GM18502 (cell line): Measurements from ENCODE around the gene SNRNP25.

Experiments used
- ATAC-seq: cut with Tn5 transposase; IDR thresholded peaks from one replicate; pipeline ENCODE4 v1.9.1; 2021; ENCODE audit warnings: mild to moderate bottlenecking; ENCODE audit not compliant: unreplicated experiment, poor library complexity

SNRNP25 gene

DNA sequence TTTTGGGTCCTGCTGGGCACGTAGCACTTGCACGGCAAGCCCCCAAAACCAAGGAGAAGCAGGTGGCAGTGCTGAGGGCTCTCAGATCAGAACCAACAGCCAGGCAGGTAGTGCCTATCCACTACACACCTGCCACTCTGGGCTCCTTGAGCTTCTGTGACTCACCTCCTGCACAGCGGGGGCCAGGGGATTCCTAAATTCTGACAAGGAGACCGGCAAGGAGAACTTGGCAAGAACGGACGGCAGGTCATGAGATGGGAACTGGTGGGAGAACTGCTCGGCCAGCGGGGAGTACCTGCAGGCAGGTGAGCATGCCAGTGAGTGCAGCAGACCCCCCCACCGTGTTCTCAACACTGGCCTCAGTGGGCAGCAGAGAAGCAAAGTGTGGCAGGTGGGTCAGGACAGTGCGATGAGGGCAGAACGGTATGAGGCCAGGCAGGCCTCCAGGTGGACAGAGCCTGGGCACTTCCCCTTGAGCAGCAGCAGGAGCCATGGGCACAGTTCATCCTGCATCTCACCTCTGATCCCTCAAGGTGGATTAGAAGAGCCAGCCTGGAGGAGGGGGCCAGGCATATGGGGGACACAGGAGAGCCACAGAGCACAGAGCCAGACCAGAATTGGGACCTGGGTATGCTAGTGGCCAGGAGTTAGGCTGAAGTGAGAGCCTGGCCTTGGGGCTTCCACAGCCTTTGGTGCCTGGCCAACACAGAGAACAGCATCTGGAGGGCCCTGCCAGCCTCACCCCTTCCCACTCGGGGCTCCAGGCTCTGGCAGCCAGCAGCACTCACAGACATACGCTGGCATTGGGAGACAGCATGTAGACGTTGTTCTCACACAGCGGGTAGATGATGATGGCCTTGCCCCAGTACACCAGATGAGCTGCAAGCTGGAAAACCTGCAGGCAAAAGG is 39.1 kb downstream of the SNRNP25 start:
- ATAC-seq: no peak

DNA sequence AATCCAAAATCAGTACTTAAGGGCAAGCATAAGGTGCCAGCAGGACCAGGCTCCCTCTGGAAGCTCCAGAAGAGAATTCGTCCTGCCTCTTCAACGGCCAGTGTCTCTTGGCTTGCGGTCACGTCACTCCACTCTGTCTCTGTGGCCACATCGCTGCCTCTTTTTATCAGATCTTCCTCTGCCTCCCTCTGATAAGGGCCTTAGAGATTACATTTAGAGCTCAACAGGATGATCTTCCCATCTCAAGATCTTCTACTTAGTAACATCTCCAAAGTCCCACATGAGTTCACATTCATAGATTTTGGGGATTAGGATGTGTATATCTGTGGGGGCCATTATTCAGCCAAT is 41.3 kb downstream of the SNRNP25 start:
- ATAC-seq: no peak

DNA sequence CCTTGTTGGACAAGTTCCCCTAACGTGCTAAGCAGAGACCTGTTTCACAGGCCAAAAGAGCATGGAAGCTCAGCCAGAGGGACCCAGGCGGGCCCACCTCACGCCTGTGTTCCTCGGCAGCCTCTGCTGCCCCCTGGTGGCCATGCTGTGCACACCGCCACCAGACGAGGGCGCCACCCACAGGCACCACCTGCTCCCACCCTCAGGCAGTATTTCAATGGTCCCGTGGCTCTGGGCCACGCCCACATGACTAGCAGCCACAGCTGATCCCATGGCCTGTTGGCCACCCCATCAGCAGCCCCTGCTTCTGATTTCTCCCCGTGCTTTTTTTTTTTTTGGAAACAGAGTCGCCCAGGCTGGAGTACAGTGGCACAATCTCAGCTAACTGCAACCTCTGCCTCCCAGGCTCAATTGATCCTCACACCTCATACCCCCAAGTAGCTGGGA is 43.3 kb downstream of the SNRNP25 start:
- ATAC-seq: peak; percentile 79

DNA sequence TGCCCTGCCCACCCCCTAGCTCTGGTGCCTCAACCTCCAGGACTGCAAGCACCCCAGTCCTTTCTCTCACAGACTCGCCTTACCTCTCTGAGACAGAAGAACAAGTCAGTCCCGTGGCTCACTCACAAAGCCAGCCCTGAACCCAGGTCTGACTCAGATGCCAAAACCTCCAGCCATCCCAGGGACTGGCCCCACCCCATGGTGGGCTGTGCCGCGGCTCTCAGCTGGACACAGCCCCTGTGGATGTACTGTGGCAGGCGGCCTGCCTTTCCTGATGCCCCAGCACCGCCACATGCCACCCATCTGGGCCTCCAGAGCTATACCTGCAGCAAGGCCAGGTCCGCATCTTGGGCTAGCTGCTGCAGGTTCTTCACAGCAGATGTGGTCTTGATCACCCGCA is 44.2 kb downstream of the SNRNP25 start:
- no peak for ATAC-seq

DNA sequence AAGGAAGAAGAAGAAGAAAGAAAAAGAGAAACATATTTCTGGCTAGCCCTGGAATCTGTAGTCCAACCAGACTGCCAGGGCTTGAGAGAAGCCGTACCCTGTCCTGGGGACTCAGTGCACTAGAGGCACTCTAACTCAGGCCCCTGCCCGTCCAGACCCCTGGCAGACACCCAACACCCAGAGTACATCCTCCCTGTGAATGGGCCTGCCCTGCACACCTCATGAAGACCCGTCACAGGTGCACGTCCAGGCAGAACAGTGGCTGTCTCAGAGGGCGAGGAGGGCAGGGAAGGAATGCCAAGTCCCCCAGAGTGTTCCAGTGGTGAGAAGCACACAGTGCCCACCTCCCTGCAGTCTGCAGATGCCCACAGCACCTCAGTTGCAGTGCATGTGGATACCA is 47.4 kb downstream of the SNRNP25 start:
- ATAC-seq: no peak

DNA sequence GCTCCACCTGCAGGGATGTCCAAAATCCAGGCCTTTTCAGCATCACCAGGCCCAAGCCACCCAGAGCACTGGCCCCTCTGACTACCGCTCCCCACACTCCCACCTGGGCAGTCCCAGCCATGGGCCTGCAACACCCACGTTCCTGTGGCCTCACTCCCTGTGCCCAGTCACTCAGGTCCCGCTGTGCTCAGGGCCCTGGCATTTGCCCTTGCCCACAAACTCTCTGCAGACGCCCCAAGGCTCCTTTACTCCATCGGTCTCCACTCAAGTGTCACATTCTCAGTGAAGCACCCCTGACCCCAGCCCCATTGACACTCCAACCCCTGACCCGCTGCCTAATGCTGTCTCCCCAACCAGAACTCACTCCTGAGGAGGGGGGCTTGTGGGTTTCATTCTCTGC is 48.0 kb downstream of the SNRNP25 start:
- ATAC-seq: no peak

DNA sequence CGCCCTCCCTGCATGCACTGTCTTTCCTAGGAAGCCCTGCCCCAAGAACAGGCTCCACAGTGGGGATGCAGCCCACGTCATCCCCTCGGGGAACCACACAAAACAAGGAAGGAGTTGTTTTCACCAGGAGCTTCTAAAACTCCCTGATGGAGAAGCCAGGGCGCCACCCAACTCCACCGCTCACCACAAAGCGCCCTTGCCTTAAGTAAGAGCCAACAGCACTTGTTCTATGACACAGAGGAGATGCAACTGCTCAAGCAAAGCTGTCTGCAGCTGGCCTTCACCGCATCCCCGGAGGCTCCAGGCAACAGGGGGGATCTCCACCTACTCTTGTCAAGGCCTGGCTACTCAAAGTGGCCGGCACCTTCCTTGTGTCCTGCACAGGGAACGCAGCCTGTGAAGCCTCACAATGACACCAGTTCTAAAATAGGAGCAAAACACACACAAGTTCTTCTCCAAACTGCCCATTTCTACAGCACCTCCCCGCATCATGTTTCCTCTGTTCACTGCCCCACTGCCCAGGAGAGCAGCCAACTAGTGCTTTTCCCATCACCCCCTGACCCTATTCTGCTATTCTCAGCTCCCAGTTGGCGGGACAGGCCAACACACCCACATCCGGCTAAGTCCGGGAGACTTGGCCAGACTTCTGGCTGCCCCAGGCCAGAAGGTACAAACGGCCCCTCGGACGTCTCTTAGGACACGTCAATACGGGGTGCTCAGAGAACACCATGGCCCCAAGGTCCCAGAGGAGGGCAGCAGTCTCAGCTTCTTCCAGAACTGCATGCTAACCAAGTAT is 48.6 kb downstream of the SNRNP25 start:
- no peak for ATAC-seq

DNA sequence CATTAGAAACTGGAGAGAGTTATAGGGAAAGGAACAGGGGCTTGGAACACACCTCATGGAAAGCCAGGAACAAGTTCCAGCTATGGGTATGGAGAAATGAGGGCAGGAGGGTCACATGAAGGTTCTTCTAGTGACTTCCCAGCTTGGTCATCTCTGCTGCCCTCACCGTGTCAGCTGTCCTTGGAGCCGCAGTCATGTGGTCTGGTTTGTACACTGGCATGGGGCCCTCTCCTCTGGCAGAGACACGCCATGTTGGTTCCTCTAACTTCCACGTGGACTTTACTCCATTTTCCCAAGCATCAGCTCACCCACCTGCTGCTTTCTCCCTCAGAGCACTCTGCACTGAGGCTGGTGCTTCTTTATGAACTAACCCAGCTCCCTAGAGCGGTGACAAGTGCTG is 50.7 kb downstream of the SNRNP25 start:
- no peak for ATAC-seq

DNA sequence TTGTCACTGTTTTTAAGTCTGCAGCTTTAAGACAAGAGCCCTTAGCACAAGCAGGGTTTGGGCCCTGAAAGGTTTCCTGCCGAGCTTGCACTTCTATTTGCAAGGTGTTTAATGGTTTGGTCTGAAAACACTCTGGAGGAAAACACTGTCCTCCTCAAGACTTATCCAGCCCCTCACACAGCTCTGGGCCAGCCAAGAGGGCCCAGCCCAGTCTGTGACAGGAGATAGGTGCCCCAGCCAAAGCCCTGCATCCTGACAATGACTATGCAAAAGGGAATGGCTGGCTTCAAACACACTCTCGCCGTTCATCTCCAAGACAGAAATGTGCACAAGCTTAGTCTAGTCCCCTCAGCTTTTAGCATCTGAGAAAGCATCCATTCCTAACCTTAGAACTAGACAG is 51.3 kb downstream of the SNRNP25 start:
- ATAC-seq: no peak

DNA sequence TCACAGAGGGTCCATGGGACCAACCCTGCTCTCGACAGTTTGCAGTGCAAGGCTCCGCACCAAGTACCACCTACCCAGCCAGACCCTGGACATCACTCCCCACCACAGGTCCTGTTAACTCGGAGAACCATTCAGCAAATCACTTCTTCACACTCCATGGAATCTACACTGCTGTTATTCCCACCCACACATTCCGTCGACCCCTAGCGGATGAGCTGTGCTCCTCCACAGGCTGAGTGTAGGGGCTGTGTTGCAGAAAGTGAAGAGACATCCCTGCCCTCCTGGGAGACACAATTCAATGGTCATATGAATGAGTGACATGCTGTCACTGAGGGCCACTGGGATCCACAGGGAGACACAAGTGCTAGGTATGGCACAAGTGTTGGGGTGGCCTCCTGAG is 51.9 kb downstream of the SNRNP25 start:
- ATAC-seq: no peak

DNA sequence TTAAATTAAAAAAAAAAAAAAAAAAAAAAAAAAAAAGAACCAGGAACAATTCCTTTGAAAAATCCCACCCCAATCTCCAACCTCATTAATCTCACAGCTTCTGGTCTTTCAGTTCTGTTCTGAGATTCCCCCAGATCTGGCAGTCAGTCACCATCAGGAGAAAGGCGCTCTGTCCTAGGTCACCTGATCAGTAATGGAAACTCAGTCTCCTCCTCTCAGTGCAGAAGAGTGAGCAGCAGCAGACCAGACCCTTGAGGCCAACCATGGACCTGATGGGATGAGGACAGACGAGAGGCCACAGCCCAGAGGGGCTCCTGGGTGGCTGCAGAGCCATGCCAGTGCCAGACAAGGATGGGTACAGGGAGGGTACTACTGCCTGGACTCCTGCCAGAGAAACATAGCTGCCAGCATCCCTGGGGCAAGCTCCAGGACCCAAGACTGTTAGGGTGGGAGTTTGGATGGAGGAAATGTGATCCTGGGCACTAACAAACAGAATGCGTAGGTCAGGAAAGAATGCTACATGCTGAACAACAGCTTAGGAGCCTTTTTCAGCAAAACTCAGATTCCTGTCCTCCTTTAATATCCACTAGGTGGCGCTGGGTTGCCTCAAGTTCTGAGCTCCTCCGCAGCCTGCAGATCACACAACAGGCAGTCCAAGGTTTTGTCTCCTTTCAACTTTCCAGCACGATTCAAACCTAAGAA is 53.1 kb downstream of the SNRNP25 start:
- no peak for ATAC-seq
